Left lobe of liver (tissue), 2 donors: Measurements from ENCODE around the gene FBXW12. TPM values are rescaled to one million over a fixed set of nuclear protein-coding genes. Genes with fewer than 3 reads are reported as not detected.

Experiments used
- ATAC-seq: fragments of 200-7000 bp; cut with Tn5 transposase; one replicate; pipeline ENCODE4 v1.9.1; 2020; ENCODE audit warnings: mild to moderate bottlenecking, moderate library complexity
- DNase-seq: peaks from one replicate; pipeline ENCODE4 v3.0.0-alpha.2; 2020; ENCODE audit warnings: low spot score
- total RNA-seq: library from RNA; stranded (reverse); gene quantifications from one replicate; pipeline ENCODE4 v1.2.1, GENCODE V29; 2021
- donor health status: DM: no; HTN: no; CAD: no; lungs with moderate emphysema.
- donor health status: DM: no; HTN: yes; CAD: no.

FBXW12 gene
- total RNA-seq, 1 donor from 2014 or later: not detected

GRCh38 chr3:48433472-48434118 is 61.6 kb downstream of the FBXW12 start:
- ATAC-seq (no peak), DNase-seq (no peak)

DNA sequence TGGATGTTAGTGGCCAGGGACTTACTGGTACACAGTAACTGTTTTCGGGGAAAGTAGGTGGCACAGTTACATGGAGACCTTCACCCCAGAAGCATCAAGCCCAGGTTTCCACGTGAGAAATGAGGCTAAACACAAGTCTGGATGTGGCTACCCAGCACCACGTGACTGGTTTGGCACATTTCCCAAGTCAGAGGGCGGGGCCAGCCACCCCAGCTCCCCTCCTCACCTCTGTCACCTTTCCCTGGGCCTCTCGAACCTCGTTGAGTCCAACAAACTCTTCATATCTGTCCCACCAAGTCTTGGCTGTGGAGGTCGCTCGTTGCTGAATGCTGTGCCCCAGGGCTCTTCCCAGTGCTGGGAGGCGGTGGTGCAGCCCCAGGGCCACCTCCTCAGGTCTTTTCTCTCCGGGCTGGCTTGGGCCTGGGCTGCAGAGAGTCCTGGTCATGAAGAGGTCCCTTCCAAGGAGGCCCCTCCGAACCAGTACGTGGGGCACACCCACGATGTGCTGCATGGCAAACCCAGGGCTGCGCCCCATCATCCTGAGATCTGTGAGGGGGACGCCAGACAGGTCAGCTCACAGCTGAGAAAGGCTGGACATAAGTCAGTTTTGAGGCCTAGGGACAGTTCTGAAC is 62.7 kb downstream of the FBXW12 start:
- no peak for DNase-seq
- ATAC-seq: no peak

- ATAC-seq (no peak), DNase-seq (no peak)
These were observed 63.2 kb downstream of the FBXW12 start for GRCh38 chr3:48435223-48435595.

DNA sequence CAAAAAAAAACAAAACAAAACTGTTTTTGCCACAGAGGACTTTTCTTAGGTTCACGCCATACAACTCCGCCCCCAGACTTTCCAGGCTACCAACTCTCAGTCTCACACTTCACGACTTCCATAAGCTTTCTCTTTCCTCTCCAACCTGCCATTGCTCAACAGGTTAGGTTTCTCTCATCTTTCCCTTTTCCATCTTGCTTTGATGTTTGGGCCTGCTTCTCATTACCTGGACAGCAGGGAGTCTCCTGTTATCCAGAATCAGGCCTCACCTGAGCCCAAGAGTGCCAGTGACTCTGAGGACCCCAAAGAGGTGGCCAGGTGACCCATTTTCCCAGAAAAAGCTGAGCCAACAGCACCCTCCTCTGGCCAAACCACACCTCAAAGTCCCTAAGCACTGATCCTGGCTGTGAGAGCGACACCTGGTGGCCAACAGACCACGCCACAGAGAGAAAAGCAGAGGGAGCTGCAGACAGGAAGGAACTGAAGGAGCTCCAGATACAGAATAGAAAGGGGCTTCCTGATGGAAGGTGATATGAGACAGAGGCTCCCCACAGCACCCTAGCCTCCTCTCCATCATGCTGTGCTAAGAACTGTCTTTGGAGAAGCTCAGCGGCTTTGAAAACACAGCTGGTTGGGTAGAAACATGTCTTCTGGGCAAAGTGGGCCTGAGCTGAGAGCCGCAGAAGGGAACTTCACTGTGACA is 63.9 kb downstream of the FBXW12 start:
- peak; percentile 79 for ATAC-seq
- DNase-seq: peak; percentile 88

DNA sequence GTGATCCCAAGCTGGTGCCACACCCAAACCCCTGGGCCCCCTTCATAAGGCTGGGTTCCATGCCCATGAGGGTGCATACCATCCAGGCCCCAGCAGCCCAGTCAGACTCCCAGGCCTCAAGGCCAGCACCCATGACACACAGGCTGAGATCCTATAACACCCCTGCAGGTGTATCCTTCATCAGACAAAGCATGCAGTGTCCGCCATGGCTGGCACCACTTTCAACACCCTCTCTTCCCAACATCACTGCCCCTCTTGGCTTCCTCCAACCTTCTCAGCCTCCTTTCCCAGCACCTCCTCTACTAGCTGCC is 64.4 kb downstream of the FBXW12 start:
- DNase-seq (no peak), ATAC-seq (no peak)

DNA sequence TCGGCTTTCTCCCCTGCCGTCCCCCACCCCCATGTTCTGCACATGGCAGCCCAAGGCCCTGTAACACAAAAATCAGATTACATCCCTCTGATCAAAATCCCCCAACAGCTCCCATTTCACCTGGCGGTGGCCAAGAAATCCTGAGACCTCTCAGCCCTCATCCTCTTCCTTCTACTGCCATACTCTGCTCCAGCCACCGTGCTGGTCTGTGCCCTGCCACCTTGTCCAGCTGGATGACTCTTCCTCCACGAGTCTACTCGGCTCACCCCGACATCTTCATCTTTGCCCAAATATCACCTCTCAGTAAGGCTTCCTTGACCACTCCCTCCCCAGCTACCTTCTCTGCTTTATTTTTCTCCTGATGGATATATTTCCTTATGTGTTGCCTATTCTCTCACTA is 64.8 kb downstream of the FBXW12 start:
- no peak for DNase-seq
- ATAC-seq: no peak

DNA sequence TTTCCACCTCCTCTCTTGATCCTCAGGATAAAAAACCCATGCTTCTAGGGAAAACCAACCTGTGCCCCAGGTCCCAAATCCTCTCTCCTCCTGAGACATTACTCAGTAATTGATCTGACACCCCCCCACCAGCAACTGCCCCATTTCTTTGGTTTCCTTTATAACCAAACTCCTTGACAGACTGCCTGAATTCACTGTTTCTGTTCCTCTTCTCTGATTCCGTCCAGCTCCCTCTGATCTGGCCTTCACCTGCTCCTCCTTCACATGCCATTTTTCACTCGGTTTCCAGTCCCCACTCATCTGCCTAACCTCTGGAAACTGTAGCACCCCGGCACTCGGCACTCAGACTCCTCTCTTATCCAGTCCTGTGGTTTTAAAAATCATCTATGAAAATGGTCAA is 65.8 kb downstream of the FBXW12 start:
- DNase-seq (no peak), ATAC-seq (no peak)

- DNase-seq (peak; percentile 98), ATAC-seq (peak; percentile 94)
These were observed 68.0 kb downstream of the FBXW12 start, which contains the start of the genes CCDC51 and TMA7 for GRCh38 chr3:48439820-48440589. CCDC51 (minus strand) TSS chr3:48440119; CDS start chr3:48435128, 4,991 bp downstream. TMA7 (plus strand) TSS chr3:48440257; CDS start chr3:48440297, 40 bp downstream.

DNA sequence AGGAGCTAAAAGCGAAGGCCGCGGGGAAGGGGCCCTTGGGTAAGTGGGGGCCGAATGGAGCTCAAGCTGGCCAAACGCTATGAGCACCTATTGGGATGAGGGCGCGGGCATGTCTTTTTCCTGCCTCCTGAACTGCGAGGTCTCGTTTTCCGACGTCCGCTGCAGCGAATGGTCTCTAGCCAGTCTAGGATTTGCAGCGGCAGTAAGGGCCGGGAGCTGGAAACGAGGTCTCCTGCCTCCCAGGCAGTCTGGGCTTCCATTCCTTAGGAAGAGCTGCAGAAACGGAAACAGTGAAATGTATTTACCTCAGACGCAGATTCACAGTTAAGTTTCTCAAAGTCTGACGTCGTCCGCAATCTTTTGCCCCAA is 68.6 kb downstream of the FBXW12 start:
- DNase-seq (no peak), ATAC-seq (peak; percentile 4)

DNA sequence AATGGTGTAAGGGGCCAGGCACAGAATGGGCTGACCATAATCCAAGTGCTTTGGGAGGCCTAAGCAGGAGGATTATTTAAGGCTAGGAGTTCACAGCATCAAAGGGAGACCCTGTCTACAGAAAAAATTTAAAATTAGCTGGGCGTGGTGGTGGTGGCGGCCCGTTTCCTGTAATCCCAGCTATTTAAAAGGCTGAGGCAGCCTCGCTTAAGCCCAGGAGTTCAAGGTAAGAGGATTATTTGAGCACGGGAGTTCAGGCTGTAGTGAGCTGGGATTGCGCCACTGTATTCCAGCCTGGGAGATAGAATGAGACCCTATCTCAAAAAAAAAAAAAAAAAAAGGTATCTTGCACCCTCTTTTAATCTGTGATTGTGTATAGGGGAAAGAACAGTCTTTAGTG is 69.9 kb downstream of the FBXW12 start:
- ATAC-seq (no peak), DNase-seq (no peak)

Other genes with a start within 250 kb of the FBXW12 start
- 0.58 TPM for gene CDC25A, start 183.8 kb upstream of the FBXW12 start, total RNA-seq
- 0.40 TPM for gene CAMP, start 148.7 kb upstream of the FBXW12 start, total RNA-seq
- gene ZNF589, start 131.1 kb upstream of the FBXW12 start, total RNA-seq: 2.2 TPM
- 10.7 TPM for gene NME6, start 70.9 kb upstream of the FBXW12 start, total RNA-seq
- not detected for gene SPINK8, start 38.6 kb upstream of the FBXW12 start, total RNA-seq
- gene PLXNB1, start 57.9 kb downstream of the FBXW12 start, total RNA-seq: 142 TPM
- 9.2 TPM for gene CCDC51, start 67.9 kb downstream of the FBXW12 start, total RNA-seq
- 69.3 TPM for gene TMA7, start 68.0 kb downstream of the FBXW12 start, total RNA-seq
- gene ATRIP, start 74.5 kb downstream of the FBXW12 start, total RNA-seq: 3.3 TPM
- gene SHISA5, start 132.0 kb downstream of the FBXW12 start, total RNA-seq: 97.9 TPM
- 1.3 TPM for gene PFKFB4, start 184.6 kb downstream of the FBXW12 start, total RNA-seq
- gene UCN2, start 191.6 kb downstream of the FBXW12 start, total RNA-seq: not detected
- 2.5 TPM for gene COL7A1, start 223.1 kb downstream of the FBXW12 start, total RNA-seq
- gene UQCRC1, start 237.4 kb downstream of the FBXW12 start, total RNA-seq: 232 TPM
- not detected for gene TMEM89, start 249.6 kb downstream of the FBXW12 start, total RNA-seq